ENCODE results near the gene VRTN. TPM values are rescaled to one million over a fixed set of nuclear protein-coding genes. Genes with fewer than 3 reads are reported as not detected.

The VRTN gene
- total and polyA plus RNA-seq, 2 of the 8 experiments (the other 6 are each of a cell fraction or from before 2014, with no cell fraction given), result 133 to 148 TPM

DNA sequence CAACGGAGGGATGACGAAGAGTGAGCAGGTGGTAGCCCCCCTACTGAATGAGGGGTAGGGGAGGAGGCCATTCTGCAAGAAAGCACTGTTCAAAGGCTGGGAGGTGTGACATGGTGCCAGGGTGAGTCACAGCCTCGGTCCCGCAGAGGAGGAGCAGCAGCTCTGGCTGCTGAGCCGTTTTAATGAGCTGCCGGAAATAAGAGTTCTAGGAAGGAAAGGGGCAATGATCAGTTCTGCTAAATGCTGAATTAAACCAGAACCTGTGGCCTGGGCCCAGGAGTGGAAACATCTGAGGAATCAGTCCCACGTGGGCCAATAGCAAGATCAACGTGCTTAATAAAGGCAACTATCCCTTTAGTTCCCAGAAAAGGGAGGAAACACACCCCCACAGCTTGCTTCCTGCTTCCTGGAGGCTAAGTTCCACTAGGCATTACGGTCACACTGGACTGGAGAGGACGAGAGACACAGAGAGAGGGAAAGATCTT, 49.2 kb upstream of the VRTN start:
- no peak overlapping the region for H3K23ac ChIP-seq (ENCODE audit: insufficient read length)
- peaks cover 7 to 63% of the 10 kb centered on the region in 2 experiments; a peak in 3 of 4 replicates for H3K79me2 ChIP-seq (ENCODE audit: control insufficient read depth in 1 of 2, insufficient read depth in 2 of 2, low read length in 2 of 2)
- ChIA-PET POLR2A (ENCODE audit: partially characterized antibody) (interaction anchor here (1.1 to 2.7 kb wide), 4 partner anchors 10 to 51 kb away, joined by 3 to 6 read pairs (median 4); no protein-coding TSS in a partner anchor), CTCF (ENCODE audit: partially characterized antibody) (interaction anchor here (0.5 to 15.9 kb wide), 8 partner anchors 9 to 216 kb away, joined by 3 to 214 read pairs (median 5); partner anchors contain the start of gene ABCD4)
- FAIRE-seq, result no peak
- H3K4me2 ChIP-seq (ENCODE audit: insufficient read depth in 1 of 2, low read depth in 2 of 2, low read length in 2 of 2), result no peak overlapping the region
- DNase-seq (ENCODE audit: low read depth in 1 of 2, low spot score in 2 of 2), result no peak
- H2BK12ac ChIP-seq (ENCODE audit: low read depth, low read length), result no peak overlapping the region
- H2BK15ac ChIP-seq (ENCODE audit: low read length), result no peak overlapping the region
- H3K4ac ChIP-seq (replicated peaks; ENCODE audit: insufficient read length, low read depth, low read length), result no peak overlapping the region
- H2AFZ ChIP-seq (ENCODE audit: low read length), result no peak overlapping the region
- WGBS, 2 experiments (ENCODE audit: extremely low coverage in 1 of 2, insufficient coverage in 1 of 2, insufficient read length in 1 of 2, insufficient replicate concordance in 2 of 2, low coverage in 1 of 2, low lambda C conversion rate in 2 of 2, missing lambda C conversion rate in 1 of 2), result 91% methylated on average over 10 of the region's 10 CpGs; no CpG with 5 or more reads in 1 of the 2 experiments
- H4K5ac ChIP-seq (ENCODE audit: insufficient read length, low read depth, low read length), result no peak overlapping the region
- H3K23me2 ChIP-seq (ENCODE audit: low read depth, low read length), result peaks cover 2% of the 10 kb centered on the region; the same call in 1 of the 2 replicates
- H3K18ac ChIP-seq (ENCODE audit: extremely low read depth, low read length), result no peak overlapping the region
- H2BK20ac ChIP-seq (ENCODE audit: low read length), result no peak overlapping the region
- H2AK5ac ChIP-seq (ENCODE audit: low read depth, low read length), result no peak overlapping the region
- H3K14ac ChIP-seq (ENCODE audit: insufficient read length), result no peak overlapping the region
- no peak overlapping the region for H2BK5ac ChIP-seq (ENCODE audit: low read depth, low read length)
- no peak overlapping the region for H2BK120ac ChIP-seq (replicated peaks; ENCODE audit: low read depth, low read length)
- no peak overlapping the region for H3K9ac ChIP-seq (replicated peaks in 1 of 4; ENCODE audit: extremely low read depth in 1 of 4, low read depth in 3 of 4, low read length in 3 of 4)
- 0 out of 7 replicates have a peak, but pooled peaks cover 0 to 2% (median 0%) of the 10 kb centered on the region in 4 experiments for H3K4me1 ChIP-seq (replicated peaks in 1 of 4; ENCODE audit: control insufficient read depth in 3 of 4, insufficient read depth in 4 of 4, low read length in 3 of 4)
- no peaks in the 10 kb centered on the region for H3K27me3 ChIP-seq (replicated peaks in 1 of 4; ENCODE audit: control insufficient read depth in 3 of 4, extremely low read depth in 1 of 4, insufficient read depth in 3 of 4, low read length in 3 of 4)
- no peak overlapping the region for H3K4me3 ChIP-seq (ENCODE audit: extremely low read depth in 1 of 4, insufficient read depth in 2 of 4, low read depth in 3 of 4, low read length in 4 of 4)
- no peaks in the 10 kb centered on the region for H3K9me3 ChIP-seq (ENCODE audit: insufficient read depth in 2 of 2, low read depth in 1 of 2, low read length in 1 of 2)
- H4K91ac ChIP-seq (replicated peaks; ENCODE audit: insufficient read length, low read length), result no peak overlapping the region
- no peak overlapping the region for H3K56ac ChIP-seq (replicated peaks; ENCODE audit: insufficient read length, low read depth, low read length)
- peaks cover 12 to 41% (median 22%) of the 10 kb centered on the region in 4 experiments; a peak in 7 of 8 replicates for H3K36me3 ChIP-seq (ENCODE audit: control insufficient read depth in 2 of 4, insufficient read depth in 4 of 4, low read length in 3 of 4)
- H3K27ac ChIP-seq (ENCODE audit: low read depth, low read length), result no peak overlapping the region
- H4K8ac ChIP-seq (ENCODE audit: extremely low read depth, insufficient read depth, low read length), result no peak overlapping the region
- H3K79me1 ChIP-seq (ENCODE audit: low read depth, low read length), result peaks cover 11% of the 10 kb centered on the region; the same call in 1 of the 2 replicates
- peaks cover 13 to 25% of the 10 kb centered on the region in 2 experiments for H4K20me1 ChIP-seq (replicated peaks in 1 of 2; ENCODE audit: control insufficient read depth in 1 of 2, insufficient read depth in 2 of 2, low read length in 2 of 2)
- TF ChIP-seq HDAC6 (IDR thresholded peaks at IDR 0.05; ENCODE audit: low read depth, low read length) (no peak), CTBP2 (IDR thresholded peaks at IDR 0.05; ENCODE audit: borderline replicate concordance, insufficient read depth, insufficient read length, low read length) (no peak), SIRT6 (IDR thresholded peaks at IDR 0.05; ENCODE audit: low read length) (no peak), HDAC2 (IDR thresholded peaks at IDR 0.05; ENCODE audit: borderline replicate concordance in 1 of 2, low read depth in 2 of 2, low read length in 2 of 2) (no peak), CEBPB (IDR thresholded peaks at IDR 0.05; ENCODE audit: low read depth, low read length) (no peak)
